Glutamatergic neuron (in vitro differentiated cells): ENCODE measurements around the gene DUS3L. TPM values are rescaled to one million over a fixed set of nuclear protein-coding genes. Genes with fewer than 3 reads are reported as not detected.

Experiments used
- DNase-seq: peaks from one replicate; pipeline ENCODE4 v3.0.0; 2022
- H3K27ac Mint-ChIP-seq: one replicate; pipeline ENCODE4 v1.8.0; 2020; ENCODE audit warnings: mild to moderate bottlenecking, mixed read lengths, inconsistent platforms; ENCODE audit not compliant: unreplicated experiment
- H3K27me3 Mint-ChIP-seq: one replicate; pipeline ENCODE4 v1.8.0; 2020; ENCODE audit warnings: mild to moderate bottlenecking, moderate library complexity, mixed read lengths, inconsistent platforms; ENCODE audit not compliant: unreplicated experiment
- H3K36me3 Mint-ChIP-seq: one replicate; pipeline ENCODE4 v1.8.0; 2020; ENCODE audit warnings: mild to moderate bottlenecking, mixed read lengths, inconsistent platforms; ENCODE audit not compliant: unreplicated experiment
- H3K4me1 Mint-ChIP-seq: one replicate; pipeline ENCODE4 v1.8.0; 2020; ENCODE audit warnings: mild to moderate bottlenecking, low read depth, mixed read lengths, inconsistent platforms; ENCODE audit not compliant: unreplicated experiment
- H3K4me3 Mint-ChIP-seq: one replicate; pipeline ENCODE4 v1.8.0; 2020; ENCODE audit warnings: mild to moderate bottlenecking, mixed read lengths, inconsistent platforms; ENCODE audit not compliant: unreplicated experiment
- H3K9me3 Mint-ChIP-seq: one replicate; pipeline ENCODE4 v1.8.0; 2020; ENCODE audit warnings: mild to moderate bottlenecking, moderate library complexity, mixed read lengths, inconsistent platforms; ENCODE audit not compliant: unreplicated experiment
- CTCF ChIP-seq: fragments of 200-600 bp; sonication (generic); IDR thresholded peaks from one replicate; pipeline ENCODE4 v1.5.0; 2021; ENCODE audit not compliant: partially characterized antibody, unreplicated experiment
- total RNA-seq: library from RNA; stranded (reverse); fragmentation: NEBNext Ultra II Directional; extraction: Animal tissue kit (Norgen Biotek cat#: 25700); gene quantifications from one replicate; pipeline ENCODE4 v1.2.1, GENCODE V29; 2021; ENCODE audit not compliant: unreplicated experiment

Gene DUS3L
- total RNA-seq, 1 donor from 2014 or later: 22.4 TPM

- H3K27ac Mint-ChIP-seq: no peak overlapping the region
- peaks cover 8% of the 10 kb centered on the region for H3K27me3 Mint-ChIP-seq
- no peaks in the 10 kb centered on the region for H3K4me1 Mint-ChIP-seq
- no peak overlapping the region for H3K4me3 Mint-ChIP-seq
- TF ChIP-seq CTCF: no peak
- no peak for DNase-seq
- no peaks in the 10 kb centered on the region for H3K36me3 Mint-ChIP-seq
- H3K9me3 Mint-ChIP-seq: peaks cover 5% of the 10 kb centered on the region
Observed at GRCh38 chr19:5832527-5833216, 41.7 kb upstream of the DUS3L start.

GRCh38 chr19:5832061-5832460 is 41.1 kb upstream of the DUS3L start:
- TF ChIP-seq CTCF: no peak
- Mint-ChIP-seq H3K4me3 (no peak overlapping the region), H3K9me3 (peaks cover 8% of the 10 kb centered on the region), H3K4me1 (no peaks in the 10 kb centered on the region), H3K27ac (no peak overlapping the region), H3K36me3 (no peaks in the 10 kb centered on the region), H3K27me3 (peaks cover 10% of the 10 kb centered on the region)
- DNase-seq: no peak

- H3K9me3 Mint-ChIP-seq: peaks cover 8% of the 10 kb centered on the region
Observed at GRCh38 chr19:5831159-5831558, 40.2 kb upstream of the DUS3L start.

GRCh38 chr19:5829567-5830310 is 38.8 kb upstream of the DUS3L start:
- H3K27me3 Mint-ChIP-seq: peaks cover 10% of the 10 kb centered on the region
- no peak for DNase-seq
- no peaks in the 10 kb centered on the region for H3K36me3 Mint-ChIP-seq
- peaks cover 8% of the 10 kb centered on the region for H3K9me3 Mint-ChIP-seq
- H3K4me3 Mint-ChIP-seq: peak overlapping the region; percentile 35
- H3K27ac Mint-ChIP-seq: peak overlapping the region; percentile 3
- no peaks in the 10 kb centered on the region for H3K4me1 Mint-ChIP-seq
- no peak for TF ChIP-seq CTCF

More at GRCh38 chr19:5831159-5831558, 40.2 kb upstream of the DUS3L start:
- TF ChIP-seq CTCF: no peak
- Mint-ChIP-seq H3K36me3 (no peaks in the 10 kb centered on the region), H3K27ac (no peak overlapping the region), H3K27me3 (peaks cover 10% of the 10 kb centered on the region), H3K4me1 (no peaks in the 10 kb centered on the region), H3K4me3 (no peak overlapping the region)
- no peak for DNase-seq
